ENCODE data around the gene CENPVL1.

DNA sequence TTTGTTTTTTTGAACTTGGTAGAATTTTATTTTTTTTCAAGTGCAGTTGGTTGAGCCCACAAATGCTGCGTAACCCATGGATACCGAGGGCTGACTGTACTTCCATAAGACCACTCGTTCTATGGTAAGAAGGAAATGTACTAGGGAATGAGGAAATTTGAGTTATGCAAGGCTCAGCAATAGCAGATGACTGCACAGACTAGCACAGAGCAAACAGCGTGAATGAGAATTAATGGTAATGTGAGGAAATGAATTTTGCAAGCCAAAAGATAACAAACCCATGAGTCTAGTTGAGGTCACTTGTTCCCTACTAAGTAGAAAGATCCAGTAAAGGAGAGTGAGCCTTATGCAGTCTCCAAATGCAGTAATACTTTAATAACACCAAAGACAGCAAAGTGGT lies 50.3 kb downstream of the CENPVL1 start:
- TF ChIP-seq, protein P1, sequence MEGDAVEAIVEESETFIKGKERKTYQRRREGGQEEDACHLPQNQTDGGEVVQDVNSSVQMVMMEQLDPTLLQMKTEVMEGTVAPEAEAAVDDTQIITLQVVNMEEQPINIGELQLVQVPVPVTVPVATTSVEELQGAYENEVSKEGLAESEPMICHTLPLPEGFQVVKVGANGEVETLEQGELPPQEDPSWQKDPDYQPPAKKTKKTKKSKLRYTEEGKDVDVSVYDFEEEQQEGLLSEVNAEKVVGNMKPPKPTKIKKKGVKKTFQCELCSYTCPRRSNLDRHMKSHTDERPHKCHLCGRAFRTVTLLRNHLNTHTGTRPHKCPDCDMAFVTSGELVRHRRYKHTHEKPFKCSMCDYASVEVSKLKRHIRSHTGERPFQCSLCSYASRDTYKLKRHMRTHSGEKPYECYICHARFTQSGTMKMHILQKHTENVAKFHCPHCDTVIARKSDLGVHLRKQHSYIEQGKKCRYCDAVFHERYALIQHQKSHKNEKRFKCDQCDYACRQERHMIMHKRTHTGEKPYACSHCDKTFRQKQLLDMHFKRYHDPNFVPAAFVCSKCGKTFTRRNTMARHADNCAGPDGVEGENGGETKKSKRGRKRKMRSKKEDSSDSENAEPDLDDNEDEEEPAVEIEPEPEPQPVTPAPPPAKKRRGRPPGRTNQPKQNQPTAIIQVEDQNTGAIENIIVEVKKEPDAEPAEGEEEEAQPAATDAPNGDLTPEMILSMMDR (conservative IDR thresholded peaks at IDR 0.05; ENCODE audit: low read depth in 2 of 2) = no peak
- no peak for TF ChIP-seq POLR2AphosphoS5 (IDR thresholded peaks at IDR 0.05; ENCODE audit: low read depth)
- no peak for TF ChIP-seq EZH2 (IDR thresholded peaks at IDR 0.05; ENCODE audit: low read depth, unreplicated experiment)
- TF ChIP-seq EZH2phosphoT487 (IDR thresholded peaks at IDR 0.05; ENCODE audit: unreplicated experiment) = no peak
- TF ChIP-seq, protein P2, sequence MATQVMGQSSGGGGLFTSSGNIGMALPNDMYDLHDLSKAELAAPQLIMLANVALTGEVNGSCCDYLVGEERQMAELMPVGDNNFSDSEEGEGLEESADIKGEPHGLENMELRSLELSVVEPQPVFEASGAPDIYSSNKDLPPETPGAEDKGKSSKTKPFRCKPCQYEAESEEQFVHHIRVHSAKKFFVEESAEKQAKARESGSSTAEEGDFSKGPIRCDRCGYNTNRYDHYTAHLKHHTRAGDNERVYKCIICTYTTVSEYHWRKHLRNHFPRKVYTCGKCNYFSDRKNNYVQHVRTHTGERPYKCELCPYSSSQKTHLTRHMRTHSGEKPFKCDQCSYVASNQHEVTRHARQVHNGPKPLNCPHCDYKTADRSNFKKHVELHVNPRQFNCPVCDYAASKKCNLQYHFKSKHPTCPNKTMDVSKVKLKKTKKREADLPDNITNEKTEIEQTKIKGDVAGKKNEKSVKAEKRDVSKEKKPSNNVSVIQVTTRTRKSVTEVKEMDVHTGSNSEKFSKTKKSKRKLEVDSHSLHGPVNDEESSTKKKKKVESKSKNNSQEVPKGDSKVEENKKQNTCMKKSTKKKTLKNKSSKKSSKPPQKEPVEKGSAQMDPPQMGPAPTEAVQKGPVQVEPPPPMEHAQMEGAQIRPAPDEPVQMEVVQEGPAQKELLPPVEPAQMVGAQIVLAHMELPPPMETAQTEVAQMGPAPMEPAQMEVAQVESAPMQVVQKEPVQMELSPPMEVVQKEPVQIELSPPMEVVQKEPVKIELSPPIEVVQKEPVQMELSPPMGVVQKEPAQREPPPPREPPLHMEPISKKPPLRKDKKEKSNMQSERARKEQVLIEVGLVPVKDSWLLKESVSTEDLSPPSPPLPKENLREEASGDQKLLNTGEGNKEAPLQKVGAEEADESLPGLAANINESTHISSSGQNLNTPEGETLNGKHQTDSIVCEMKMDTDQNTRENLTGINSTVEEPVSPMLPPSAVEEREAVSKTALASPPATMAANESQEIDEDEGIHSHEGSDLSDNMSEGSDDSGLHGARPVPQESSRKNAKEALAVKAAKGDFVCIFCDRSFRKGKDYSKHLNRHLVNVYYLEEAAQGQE (IDR thresholded peaks at IDR 0.05; ENCODE audit: unreplicated experiment) = no peak
- TF ChIP-seq JUNB (IDR thresholded peaks at IDR 0.05; ENCODE audit: unreplicated experiment) = no peak
- TF ChIP-seq, protein P3, sequence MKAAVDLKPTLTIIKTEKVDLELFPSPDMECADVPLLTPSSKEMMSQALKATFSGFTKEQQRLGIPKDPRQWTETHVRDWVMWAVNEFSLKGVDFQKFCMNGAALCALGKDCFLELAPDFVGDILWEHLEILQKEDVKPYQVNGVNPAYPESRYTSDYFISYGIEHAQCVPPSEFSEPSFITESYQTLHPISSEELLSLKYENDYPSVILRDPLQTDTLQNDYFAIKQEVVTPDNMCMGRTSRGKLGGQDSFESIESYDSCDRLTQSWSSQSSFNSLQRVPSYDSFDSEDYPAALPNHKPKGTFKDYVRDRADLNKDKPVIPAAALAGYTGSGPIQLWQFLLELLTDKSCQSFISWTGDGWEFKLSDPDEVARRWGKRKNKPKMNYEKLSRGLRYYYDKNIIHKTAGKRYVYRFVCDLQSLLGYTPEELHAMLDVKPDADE (IDR thresholded peaks at IDR 0.05) = no peak
- TF ChIP-seq STAT1 (IDR thresholded peaks at IDR 0.05; ENCODE audit: unreplicated experiment) = no peak

Measured in GM23338 (cell line).